Gastrocnemius medialis (tissue), 4 donors: ENCODE results near the gene UBE4B. TPM values are rescaled to one million over a fixed set of nuclear protein-coding genes. Genes with fewer than 3 reads are reported as not detected.

Experiments
- ATAC-seq, 2 donors: fragments of 150-250 bp; one replicate each; pipeline ENCODE4 v1.9.1; 2016
- DNase-seq, 2 donors: peaks; one replicate each; pipeline ENCODE4 v3.0.0-alpha.2; 2019
- H3K27ac ChIP-seq, 4 donors: fragments of 200-600 bp; sonication (generic); 1 replicate in 1 of 4; 2 replicates in 3 of 4; pipeline ENCODE4 v1.5.1; 2016 to 2018; ENCODE audit warnings: mild to moderate bottlenecking in 2 of 4, moderate library complexity in 1 of 4
- H3K27me3 ChIP-seq, 3 donors: fragments of 200-600 bp; sonication (generic) in 2 of 3; 1 replicate in 1 of 3; 2 replicates in 2 of 3; pipeline versions ENCODE4 v1.5.1 to v1.6.0; 2016 to 2019; ENCODE audit warnings: mild to moderate bottlenecking in 1 of 3, moderate library complexity in 1 of 3
- H3K36me3 ChIP-seq, 2 donors: fragments of 200-600 bp; sonication (generic) in 1 of 2; one replicate each; pipeline ENCODE4 v1.5.1; 2017 to 2018
- H3K4me1 ChIP-seq, 2 donors: fragments of 200-600 bp; sonication (generic) in 1 of 2; one replicate each; pipeline ENCODE4 v1.5.1; 2016 to 2017; ENCODE audit warnings: mild to moderate bottlenecking in 2 of 2
- H3K4me3 ChIP-seq, 4 donors: fragments of 200-600 bp; sonication (generic) in 3 of 4; 1 replicate in 1 of 4; 2 replicates in 3 of 4; pipeline ENCODE4 v1.5.1; 2016 to 2019; ENCODE audit warnings: mild to moderate bottlenecking in 2 of 4
- H3K9me3 ChIP-seq, 3 donors: fragments of 200-600 bp; sonication (generic) in 2 of 3; 1 replicate in 1 of 3; 2 replicates in 2 of 3; pipeline ENCODE4 v1.5.1; 2016 to 2019
- POLR2A ChIP-seq, 2 donors: fragments of 450-650 bp; IDR thresholded peaks; one replicate each; pipeline ENCODE4 v1.6.1; 2017; ENCODE audit warnings: antibody characterized with exemption in 2 of 2, mild to moderate bottlenecking in 2 of 2, moderate library complexity in 2 of 2
- in situ Hi-C, 4 donors: fragments of 200-750 bp; cut with MboI; loops; one replicate each; pipeline versions ENCODE4 v1.15.0 to v1.8.0; 2017; ENCODE audit warnings: low sequenced_read_pairs in 4 of 4
- intact Hi-C: fragments of 100-400 bp; cut with DNase I; formaldehyde crosslinking; loops from one replicate; pipeline ENCODE4 v1.15.1; 2023; ENCODE audit warnings: low total_unique reads
- total RNA-seq, 4 donors: library from RNA; depleted of rRNA; stranded (reverse); fragments of >200 nt; gene quantifications; one replicate each; pipeline versions ENCODE4 v1.1.0 to v1.2.3, GENCODE V29; 2016
- TF ChIP-seq, protein P1 (sequence below), 5 experiments: fragments of 450-650 bp in 3 of 5; fragments of 200-600 bp in 2 of 5; sonication (generic) in 2 of 5; IDR thresholded peaks in 4 of 5; conservative IDR thresholded peaks in 1 of 5; 1 replicate in 4 of 5; 2 replicates in 1 of 5; pipeline ENCODE4 v1.5.1; 2016 to 2019; ENCODE audit warnings: antibody characterized with exemption in 5 of 5, mild to moderate bottlenecking in 3 of 5, moderate library complexity in 3 of 5

The UBE4B gene
- total RNA-seq, 4 donors from 2014 or later = 42.6 to 143 (median 98.2) TPM

DNA sequence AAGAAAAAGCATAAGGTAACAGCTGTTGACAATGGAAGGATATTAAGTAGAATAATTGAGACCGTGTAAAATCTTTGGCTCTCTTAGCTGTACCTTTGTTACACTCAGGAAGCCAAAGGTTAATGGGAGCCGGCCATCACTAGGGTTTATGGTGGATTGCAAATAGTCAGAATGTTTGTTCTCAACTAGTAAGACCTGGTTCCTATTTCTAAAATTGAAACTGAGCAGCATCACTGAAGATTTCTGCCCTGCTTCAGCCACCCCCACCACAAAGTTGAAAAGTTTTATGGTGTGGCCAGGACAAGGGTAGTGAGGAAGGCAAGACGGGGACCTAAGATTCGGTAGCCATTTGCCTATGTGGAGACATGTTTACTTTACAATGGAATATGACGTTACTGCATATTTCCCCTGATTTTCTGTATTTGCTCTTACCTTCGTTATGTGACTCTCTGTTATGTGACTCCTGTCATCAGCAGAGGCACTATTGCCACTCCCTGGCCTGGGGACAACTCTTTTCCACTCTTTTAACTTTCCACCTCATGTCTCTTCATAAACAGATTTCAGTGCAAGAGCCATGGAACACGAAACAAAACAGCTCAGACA, 136.3 kb downstream of the UBE4B start:
- TF ChIP-seq, protein P1, sequence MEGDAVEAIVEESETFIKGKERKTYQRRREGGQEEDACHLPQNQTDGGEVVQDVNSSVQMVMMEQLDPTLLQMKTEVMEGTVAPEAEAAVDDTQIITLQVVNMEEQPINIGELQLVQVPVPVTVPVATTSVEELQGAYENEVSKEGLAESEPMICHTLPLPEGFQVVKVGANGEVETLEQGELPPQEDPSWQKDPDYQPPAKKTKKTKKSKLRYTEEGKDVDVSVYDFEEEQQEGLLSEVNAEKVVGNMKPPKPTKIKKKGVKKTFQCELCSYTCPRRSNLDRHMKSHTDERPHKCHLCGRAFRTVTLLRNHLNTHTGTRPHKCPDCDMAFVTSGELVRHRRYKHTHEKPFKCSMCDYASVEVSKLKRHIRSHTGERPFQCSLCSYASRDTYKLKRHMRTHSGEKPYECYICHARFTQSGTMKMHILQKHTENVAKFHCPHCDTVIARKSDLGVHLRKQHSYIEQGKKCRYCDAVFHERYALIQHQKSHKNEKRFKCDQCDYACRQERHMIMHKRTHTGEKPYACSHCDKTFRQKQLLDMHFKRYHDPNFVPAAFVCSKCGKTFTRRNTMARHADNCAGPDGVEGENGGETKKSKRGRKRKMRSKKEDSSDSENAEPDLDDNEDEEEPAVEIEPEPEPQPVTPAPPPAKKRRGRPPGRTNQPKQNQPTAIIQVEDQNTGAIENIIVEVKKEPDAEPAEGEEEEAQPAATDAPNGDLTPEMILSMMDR (IDR thresholded peaks at IDR 0.05 in 4 of 5, conservative IDR thresholded peaks at IDR 0.05 in 1 of 5) = no peak
- no peak for TF ChIP-seq POLR2A (IDR thresholded peaks at IDR 0.05)
- no peak overlapping the region for H3K4me3 ChIP-seq
- H3K27ac ChIP-seq = peak overlapping the region in 1 of 4 donors; percentile 13
- H3K4me1 ChIP-seq = no peaks in the 10 kb centered on the region
- H3K9me3 ChIP-seq = no peaks in the 10 kb centered on the region
- DNase-seq = no peak
- intact Hi-C loops = no loop called here
- in situ Hi-C loops = no loop called here
- peaks cover 0 to 79% of the 10 kb centered on the region in 2 donors for H3K36me3 ChIP-seq
- no peak for ATAC-seq
- no peaks in the 10 kb centered on the region for H3K27me3 ChIP-seq

DNA sequence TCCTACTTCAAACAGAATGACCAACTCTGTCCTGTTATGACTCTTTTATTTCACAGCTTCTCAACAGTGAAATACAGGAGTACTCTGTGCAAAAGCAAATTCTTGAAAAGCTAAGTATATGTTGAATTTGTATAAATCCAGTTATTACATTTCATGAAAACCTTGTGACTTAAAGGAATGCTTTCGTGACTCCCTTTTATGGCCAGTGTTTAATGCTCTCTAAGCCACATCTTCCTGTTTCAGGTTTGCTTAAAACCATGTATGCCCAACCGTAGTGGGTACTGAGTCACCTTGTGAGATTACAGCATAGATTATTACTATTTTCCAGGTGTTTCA, 137.4 kb downstream of the UBE4B start:
- intact Hi-C loops (no loop called here), in situ Hi-C loops (no loop called here)
- Histone ChIP-seq H3K36me3 (peaks cover 0 to 75% of the 10 kb centered on the region in 2 donors), H3K4me1 (no peaks in the 10 kb centered on the region), H3K4me3 (no peak overlapping the region), H3K27ac (no peak overlapping the region), H3K27me3 (no peaks in the 10 kb centered on the region), H3K9me3 (no peaks in the 10 kb centered on the region)
- ATAC-seq (no peak), DNase-seq (no peak)
- TF ChIP-seq, protein P1 (IDR thresholded peaks at IDR 0.05 in 4 of 5, conservative IDR thresholded peaks at IDR 0.05 in 1 of 5) = no peak
- no peak for TF ChIP-seq POLR2A (IDR thresholded peaks at IDR 0.05)

DNA sequence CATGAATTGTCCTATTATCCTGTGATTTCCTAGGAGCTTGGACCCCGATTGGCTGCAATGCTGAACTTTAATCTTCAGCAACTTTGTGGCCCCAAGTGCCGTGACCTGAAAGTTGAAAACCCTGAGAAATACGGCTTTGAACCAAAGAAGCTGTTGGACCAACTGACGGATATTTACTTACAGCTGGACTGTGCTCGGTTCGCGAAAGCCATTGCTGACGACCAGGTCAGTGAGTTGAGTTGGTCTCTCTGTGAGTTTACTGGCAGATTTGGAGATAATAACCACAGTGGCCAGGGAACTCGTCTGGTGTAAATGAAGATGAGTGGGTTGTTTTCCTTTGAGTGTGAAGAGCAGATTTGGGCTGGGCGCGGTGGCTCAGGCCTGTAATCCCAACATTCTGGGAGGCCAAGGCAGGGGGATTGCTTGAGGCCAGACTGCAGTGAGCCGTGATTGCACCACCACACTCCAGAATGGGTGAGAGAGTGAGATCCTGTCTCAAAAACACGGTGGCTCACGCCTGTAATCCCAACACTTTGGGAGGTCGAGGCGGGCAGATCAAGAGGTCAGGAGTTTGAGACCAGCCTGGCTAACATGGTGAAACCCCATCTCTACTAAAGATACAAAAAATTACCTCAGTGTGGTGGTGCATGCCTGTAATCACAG, 138.5 kb downstream of the UBE4B start:
- H3K27me3 ChIP-seq = no peaks in the 10 kb centered on the region
- H3K27ac ChIP-seq = no peak overlapping the region
- H3K4me1 ChIP-seq = no peaks in the 10 kb centered on the region
- no peak overlapping the region for H3K4me3 ChIP-seq
- TF ChIP-seq POLR2A (IDR thresholded peaks at IDR 0.05) = no peak
- TF ChIP-seq, protein P1 (IDR thresholded peaks at IDR 0.05 in 4 of 5, conservative IDR thresholded peaks at IDR 0.05 in 1 of 5) = no peak
- in situ Hi-C loops = no loop called here
- intact Hi-C loops = no loop called here
- DNase-seq = no peak
- no peak for ATAC-seq
- H3K9me3 ChIP-seq = no peaks in the 10 kb centered on the region
- H3K36me3 ChIP-seq = peaks cover 0 to 64% of the 10 kb centered on the region in 2 donors

DNA sequence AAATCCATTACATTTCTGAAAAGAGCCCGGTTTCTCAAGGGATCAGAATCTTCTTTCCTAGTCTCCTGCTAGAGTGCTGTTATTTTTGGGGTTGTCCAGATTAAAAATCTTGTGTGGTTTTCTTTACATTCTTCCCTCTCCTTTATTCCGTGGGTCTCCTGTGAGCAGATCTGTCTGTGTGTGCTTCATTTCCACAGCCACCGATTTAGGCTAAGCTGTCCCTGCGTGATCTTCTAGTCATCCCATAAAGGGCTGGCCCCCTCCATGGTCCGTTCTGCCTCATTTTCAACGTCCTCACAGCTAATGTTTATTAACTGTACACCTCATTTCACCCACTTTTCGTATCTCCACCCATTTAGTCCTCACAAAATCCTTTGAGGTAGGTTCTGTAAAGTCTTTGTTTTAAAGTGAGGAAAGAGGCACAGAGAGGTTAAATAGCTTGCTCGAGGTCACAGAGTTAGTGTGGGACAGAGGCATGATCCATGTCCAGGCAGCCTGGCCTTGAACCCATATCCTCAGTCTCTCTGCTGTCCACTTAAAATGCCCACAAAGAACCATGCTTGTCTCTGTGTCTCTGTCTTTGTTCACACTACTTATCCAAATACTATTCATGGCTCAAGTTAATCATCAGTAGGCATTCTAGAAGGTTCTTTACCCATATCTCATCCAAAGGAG, 139.4 kb downstream of the UBE4B start:
- no peaks in the 10 kb centered on the region for H3K4me1 ChIP-seq
- no peak overlapping the region for H3K27ac ChIP-seq
- DNase-seq = no peak
- no peaks in the 10 kb centered on the region for H3K27me3 ChIP-seq
- peaks cover 0 to 58% of the 10 kb centered on the region in 2 donors for H3K36me3 ChIP-seq
- TF ChIP-seq, protein P1 (IDR thresholded peaks at IDR 0.05 in 4 of 5, conservative IDR thresholded peaks at IDR 0.05 in 1 of 5) = no peak
- TF ChIP-seq POLR2A (IDR thresholded peaks at IDR 0.05) = no peak
- intact Hi-C loops = no loop called here
- no peaks in the 10 kb centered on the region for H3K9me3 ChIP-seq
- no peak for ATAC-seq
- in situ Hi-C loops = no loop called here
- no peak overlapping the region for H3K4me3 ChIP-seq
